Coronary artery (tissue), 2 donors: ENCODE results near the gene GAREM1.

Experiments
- DNase-seq: peaks from one replicate; pipeline ENCODE4 v3.0.0-alpha.2; 2017; ENCODE audit warnings: low spot score
- H3K27ac ChIP-seq, 2 donors: fragments of 200-600 bp; sonication (generic); one replicate each; pipeline ENCODE4 v1.5.1; 2016 to 2019
- H3K4me3 ChIP-seq: fragments of 200-600 bp; sonication (generic); 2 replicates; pipeline ENCODE4 v1.5.1; 2016; ENCODE audit warnings: mild to moderate bottlenecking, moderate library complexity
- TF ChIP-seq, protein P1 (sequence below): fragments of 200-600 bp; sonication (generic); IDR thresholded peaks from one replicate; pipeline ENCODE4 v1.5.1; 2019; ENCODE audit warnings: antibody characterized with exemption

GAREM1 gene

DNA sequence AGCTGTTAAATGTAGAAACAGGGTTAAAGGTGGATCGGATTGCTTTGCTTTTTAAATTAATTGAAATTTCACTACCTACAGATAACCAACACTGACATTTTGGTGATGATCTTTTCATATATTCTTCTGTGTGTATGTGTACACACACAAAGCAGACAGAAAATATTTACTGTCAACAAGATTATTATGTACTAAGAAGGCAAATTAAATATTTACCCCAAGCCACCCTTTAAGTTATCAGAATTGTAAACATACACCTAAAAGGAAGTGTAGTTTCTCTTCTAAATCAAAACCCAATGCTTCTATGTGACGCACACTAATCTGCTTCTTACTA is 98.7 kb downstream of the GAREM1 start:
- no peak for DNase-seq
- TF ChIP-seq, protein P1, sequence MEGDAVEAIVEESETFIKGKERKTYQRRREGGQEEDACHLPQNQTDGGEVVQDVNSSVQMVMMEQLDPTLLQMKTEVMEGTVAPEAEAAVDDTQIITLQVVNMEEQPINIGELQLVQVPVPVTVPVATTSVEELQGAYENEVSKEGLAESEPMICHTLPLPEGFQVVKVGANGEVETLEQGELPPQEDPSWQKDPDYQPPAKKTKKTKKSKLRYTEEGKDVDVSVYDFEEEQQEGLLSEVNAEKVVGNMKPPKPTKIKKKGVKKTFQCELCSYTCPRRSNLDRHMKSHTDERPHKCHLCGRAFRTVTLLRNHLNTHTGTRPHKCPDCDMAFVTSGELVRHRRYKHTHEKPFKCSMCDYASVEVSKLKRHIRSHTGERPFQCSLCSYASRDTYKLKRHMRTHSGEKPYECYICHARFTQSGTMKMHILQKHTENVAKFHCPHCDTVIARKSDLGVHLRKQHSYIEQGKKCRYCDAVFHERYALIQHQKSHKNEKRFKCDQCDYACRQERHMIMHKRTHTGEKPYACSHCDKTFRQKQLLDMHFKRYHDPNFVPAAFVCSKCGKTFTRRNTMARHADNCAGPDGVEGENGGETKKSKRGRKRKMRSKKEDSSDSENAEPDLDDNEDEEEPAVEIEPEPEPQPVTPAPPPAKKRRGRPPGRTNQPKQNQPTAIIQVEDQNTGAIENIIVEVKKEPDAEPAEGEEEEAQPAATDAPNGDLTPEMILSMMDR, result no peak
- H3K4me3 ChIP-seq, result no peak overlapping the region
- no peak overlapping the region for H3K27ac ChIP-seq

DNA sequence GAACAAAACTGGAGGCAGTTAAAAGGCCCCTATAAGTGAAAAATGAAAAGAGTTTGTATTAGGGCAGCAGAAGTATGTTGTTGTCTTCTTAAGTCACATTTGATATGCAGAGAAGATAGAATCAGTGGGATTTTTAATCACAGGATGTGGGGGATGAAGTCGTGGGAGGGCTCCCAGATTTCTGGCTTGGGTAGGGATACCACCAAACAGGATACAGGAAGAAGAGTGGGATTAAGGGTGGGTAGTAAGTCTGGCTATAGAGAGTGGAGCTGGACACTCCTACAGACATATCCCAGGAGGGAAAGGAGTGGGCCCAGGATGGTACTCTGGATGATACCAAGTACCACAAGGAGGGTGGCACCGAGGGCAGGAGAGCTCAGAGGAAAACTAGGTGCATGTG is 99.3 kb downstream of the GAREM1 start:
- no peak overlapping the region for H3K4me3 ChIP-seq
- H3K27ac ChIP-seq, result no peak overlapping the region
- TF ChIP-seq, protein P1, result no peak
- no peak for DNase-seq

DNA sequence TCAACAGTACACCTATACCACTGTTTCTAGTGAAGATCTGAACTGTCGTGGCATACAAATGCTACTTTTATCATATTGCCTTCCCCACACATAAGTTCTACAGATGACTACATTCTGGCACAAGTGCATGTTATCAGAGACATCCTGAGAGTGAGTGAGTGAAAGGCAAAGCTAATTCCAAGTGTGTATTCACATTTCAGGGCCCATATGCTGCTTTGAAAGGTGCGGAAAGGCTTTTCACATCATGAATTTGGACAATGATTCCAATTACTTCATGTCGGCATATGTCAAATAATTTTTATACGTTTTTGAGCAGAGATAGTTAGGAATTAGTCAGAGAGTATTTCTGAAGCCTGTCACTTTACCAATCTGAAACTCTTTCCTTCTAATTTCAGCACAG is 101.7 kb downstream of the GAREM1 start:
- DNase-seq, result no peak
- Histone ChIP-seq H3K27ac (no peak overlapping the region), H3K4me3 (no peak overlapping the region)
- TF ChIP-seq, protein P1, result no peak

DNA sequence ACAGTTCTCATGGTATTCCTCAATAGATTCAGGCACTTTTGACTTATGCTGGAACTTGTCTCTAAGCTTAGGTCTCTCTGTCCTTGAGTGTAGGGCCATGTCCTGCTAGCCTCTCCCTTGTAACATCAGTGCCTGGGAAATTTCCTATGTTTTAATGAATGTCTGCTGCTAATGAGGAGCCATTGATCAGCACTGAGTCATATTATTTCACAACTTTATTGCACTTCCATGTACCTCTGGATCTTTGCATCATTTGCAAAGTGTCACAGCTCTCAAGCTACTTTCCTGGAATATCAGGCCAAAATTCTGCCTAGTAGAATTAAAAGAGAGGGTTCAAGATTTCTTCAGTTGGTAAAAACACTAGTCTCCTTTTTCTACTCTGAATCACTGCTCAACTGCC is 102.5 kb downstream of the GAREM1 start:
- H3K4me3 ChIP-seq, result no peak overlapping the region
- no peak for DNase-seq
- no peak overlapping the region for H3K27ac ChIP-seq
- TF ChIP-seq, protein P1, result no peak

DNA sequence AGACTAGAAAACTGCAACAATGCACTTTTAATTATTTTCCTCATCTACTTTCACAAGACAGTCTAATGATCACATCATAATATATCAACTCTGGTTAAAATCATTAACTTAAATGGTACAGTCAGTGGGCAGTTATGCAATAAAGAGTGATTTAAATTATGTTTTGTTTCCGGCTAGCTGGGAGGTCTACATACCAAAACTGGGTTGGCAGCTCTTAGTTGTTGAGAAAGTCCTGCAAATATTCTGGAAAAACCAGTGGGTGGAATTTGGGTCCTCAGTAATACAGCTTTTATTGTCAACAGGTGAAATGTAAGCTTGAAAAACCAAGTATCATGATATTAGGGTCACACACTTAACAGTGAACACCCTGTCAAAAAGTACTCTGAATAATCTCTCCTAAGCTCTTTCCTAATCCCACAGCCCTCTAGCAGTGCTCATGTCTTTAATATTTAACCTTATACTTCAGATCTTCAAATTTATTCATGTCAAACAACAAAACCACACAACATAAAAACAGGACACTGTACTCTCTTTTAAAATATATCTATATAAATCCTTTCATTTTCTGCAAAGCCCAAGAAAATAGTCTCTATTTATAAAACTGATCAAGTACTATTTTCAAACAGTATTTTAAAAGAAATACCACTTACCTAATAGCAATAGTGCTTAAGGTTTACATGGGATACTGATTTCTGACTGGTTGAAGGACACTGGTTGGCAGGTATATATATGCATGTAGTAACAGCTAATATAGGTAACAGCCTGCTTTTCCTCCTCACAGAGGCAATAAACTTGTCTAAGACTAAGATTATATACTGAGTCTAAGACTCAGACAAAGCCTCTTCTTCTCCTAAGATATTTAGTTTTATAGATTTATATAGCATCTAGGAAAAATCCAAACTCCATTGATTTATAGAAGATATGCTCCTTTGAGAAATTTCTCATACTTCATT is 103.8 kb downstream of the GAREM1 start:
- DNase-seq, result no peak
- Histone ChIP-seq H3K4me3 (no peak overlapping the region), H3K27ac (no peak overlapping the region)
- TF ChIP-seq, protein P1, result no peak

DNA sequence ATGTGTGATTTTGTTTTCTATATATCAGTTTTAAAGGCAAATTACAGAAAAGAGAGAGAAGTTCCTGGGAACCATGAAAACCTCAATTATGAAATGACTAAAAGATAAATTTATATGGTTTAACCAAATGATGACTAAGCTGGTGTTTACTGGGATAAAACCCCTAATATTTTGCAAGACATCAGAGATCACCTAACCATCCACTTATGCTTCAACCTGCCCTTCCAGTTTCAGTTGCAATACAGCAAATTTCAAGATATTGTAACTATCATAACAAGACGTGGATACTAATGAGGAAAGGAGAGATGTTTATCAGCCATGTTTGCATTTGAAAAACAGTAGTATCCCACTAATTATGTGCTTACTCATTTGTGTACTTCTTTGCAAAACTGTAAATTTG is 108.2 kb downstream of the GAREM1 start:
- DNase-seq, result no peak
- TF ChIP-seq, protein P1, result no peak
- Histone ChIP-seq H3K4me3 (no peak overlapping the region), H3K27ac (no peak overlapping the region)

DNA sequence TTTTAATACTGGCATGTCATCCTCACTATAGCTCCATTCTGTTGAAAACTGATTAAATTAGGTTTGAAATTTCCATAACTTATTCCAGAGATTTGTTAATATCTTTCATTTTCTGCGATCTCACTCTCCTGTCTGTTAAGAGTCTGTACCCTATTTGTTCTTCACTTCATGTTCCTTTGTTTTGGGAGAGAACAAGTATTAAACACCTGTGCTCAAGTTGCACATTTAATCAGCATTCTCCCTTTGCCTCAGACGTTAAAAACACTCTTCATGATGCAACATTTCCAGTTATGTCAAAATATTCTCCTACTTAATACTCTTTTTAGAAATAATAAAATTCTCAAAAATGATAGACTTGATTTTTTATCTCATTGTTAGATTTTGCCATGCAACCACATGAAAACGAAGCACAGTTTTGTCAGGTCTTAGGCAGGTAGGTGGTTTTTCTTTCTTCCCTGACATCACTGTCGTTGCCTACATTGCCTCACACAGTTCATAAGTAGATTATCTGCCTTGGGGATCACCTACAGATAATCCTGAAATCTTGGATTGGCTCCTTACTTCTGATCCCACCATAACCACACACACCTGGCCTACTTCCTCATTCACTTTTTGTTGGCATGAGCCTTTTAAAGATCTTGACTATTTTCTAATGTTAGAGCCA is 109.9 kb downstream of the GAREM1 start:
- H3K27ac ChIP-seq, result no peak overlapping the region
- H3K4me3 ChIP-seq, result no peak overlapping the region
- TF ChIP-seq, protein P1, result no peak
- DNase-seq, result no peak
